Measurements from ENCODE around the gene TIMMDC1.
"Not testable (repeated sequence)": the region's sequence is repeated elsewhere in the genome, so short reads cannot be mapped to it uniquely, and the experiment has no call there.

TIMMDC1 gene

DNA sequence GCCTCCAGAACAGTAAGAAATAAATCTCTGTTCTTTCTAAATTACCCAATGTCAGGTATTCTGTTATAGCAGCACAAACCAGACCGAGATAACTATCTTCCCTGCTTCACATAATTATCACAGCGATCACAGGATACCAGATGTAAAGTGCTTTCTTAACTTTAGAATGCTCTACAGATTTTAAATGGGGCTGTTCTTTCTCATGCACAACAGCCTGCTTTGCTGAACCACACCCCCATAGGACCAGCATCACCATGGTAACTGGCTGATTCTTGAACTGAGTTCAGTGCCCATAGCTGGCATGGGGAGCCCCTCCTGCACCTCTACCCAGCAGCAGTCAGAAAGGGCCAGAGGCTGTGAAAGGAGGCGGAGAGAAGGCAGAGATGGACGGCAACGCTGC lies 53.3 kb downstream of the TIMMDC1 start:
- no peak overlapping the region for H3K4me3 ChIP-seq (ENCODE audit: low read depth, low read length)
- no peak for DNase-seq (ENCODE audit: low read depth)

GRCh38 chr3:119552928-119553327 lies 54.6 kb downstream of the TIMMDC1 start:
- not testable (repeated sequence) for DNase-seq (ENCODE audit: low read depth); H3K4me3 ChIP-seq (ENCODE audit: low read depth, low read length)

- no peak for DNase-seq (ENCODE audit: low read depth)
- no peak overlapping the region for H3K4me3 ChIP-seq (ENCODE audit: low read depth, low read length)
Measured at GRCh38 chr3:119553823-119554415, 55.6 kb downstream of the TIMMDC1 start.

GRCh38 chr3:119555309-119555735 lies 57.0 kb downstream of the TIMMDC1 start:
- H3K4me3 ChIP-seq (ENCODE audit: low read depth, low read length) = no peak overlapping the region
- DNase-seq (ENCODE audit: low read depth) = no peak

- H3K4me3 ChIP-seq (ENCODE audit: low read depth, low read length) = no peak overlapping the region
Measured at GRCh38 chr3:119555929-119556328, 57.6 kb downstream of the TIMMDC1 start.

GRCh38 chr3:119557192-119557876 lies 59.0 kb downstream of the TIMMDC1 start:
- H3K4me3 ChIP-seq (ENCODE audit: low read depth, low read length) = no peak overlapping the region
- no peak for DNase-seq (ENCODE audit: low read depth)

More at GRCh38 chr3:119555929-119556328, 57.6 kb downstream of the TIMMDC1 start:
- no peak for DNase-seq (ENCODE audit: low read depth)

- no peak for DNase-seq (ENCODE audit: low read depth)
Measured at GRCh38 chr3:119557877-119558269, 59.5 kb downstream of the TIMMDC1 start.

GRCh38 chr3:119558626-119559317 lies 60.4 kb downstream of the TIMMDC1 start:
- no peak for DNase-seq (ENCODE audit: low read depth)
- H3K4me3 ChIP-seq (ENCODE audit: low read depth, low read length) = no peak overlapping the region

More at GRCh38 chr3:119557877-119558269, 59.5 kb downstream of the TIMMDC1 start:
- H3K4me3 ChIP-seq (ENCODE audit: low read depth, low read length) = no peak overlapping the region

GRCh38 chr3:119559441-119559963 lies 61.2 kb downstream of the TIMMDC1 start, which contains the start of gene CD80:
CD80 (minus strand) TSS chr3:119559614; CDS start chr3:119557728, 1,886 bp downstream.
- DNase-seq (ENCODE audit: low read depth) = peak; percentile 5
- H3K4me3 ChIP-seq (ENCODE audit: low read depth, low read length) = no peak within 1 kb of the TSS

DNA sequence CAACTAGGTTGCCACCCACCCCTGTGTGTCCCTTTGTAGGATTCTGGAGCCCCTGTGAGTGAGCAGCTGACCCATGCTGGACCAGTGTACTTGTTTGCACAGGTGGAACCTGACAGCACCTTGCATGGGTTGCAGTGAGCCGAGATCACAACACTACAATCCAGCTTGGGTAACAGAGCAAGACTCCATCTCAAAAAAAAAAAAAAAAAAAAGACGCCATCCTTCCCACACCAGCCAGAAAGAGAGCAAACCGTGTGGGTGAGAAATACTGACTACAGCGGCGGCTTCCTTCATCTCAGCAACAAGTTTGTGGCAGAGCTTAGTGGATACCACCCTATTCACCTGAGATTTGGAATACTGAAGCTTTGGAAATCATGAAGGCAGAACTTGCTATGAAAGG lies 61.8 kb downstream of the TIMMDC1 start:
- no peak overlapping the region for H3K4me3 ChIP-seq (ENCODE audit: low read depth, low read length)
- no peak for DNase-seq (ENCODE audit: low read depth)

DNA sequence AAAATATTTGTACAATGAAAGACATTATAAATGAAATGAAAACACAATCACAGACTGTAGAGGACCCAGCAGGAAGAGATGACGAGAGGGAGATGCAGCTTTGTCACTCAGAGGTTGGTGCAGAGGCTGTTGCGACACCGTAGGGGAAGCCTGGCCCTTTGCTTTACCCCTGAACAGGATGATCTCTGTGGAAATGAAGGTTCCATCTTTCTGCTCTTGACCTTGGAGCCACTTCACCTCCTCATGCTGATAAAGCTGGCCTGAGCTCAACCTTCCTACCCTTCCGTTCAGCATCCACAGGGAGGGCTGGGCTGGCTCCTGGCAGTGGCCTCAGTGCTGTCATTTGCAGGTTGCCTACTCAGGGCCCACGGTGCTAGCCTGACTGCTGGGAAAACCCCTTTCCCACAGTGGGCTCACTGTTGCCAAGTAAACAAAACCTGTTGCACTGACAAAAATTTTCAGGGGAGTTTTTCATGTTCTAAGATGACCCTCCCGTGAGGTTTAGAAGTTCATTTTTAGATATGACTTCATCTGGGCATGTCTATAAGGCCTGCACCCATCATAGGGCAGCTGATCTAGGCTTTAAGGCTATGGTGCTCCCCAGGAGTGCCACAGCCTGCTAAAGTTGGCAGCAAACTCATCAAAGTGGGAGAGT lies 64.1 kb downstream of the TIMMDC1 start:
- H3K4me3 ChIP-seq (ENCODE audit: low read depth, low read length) = no peak overlapping the region
- DNase-seq (ENCODE audit: low read depth) = no peak

DNA sequence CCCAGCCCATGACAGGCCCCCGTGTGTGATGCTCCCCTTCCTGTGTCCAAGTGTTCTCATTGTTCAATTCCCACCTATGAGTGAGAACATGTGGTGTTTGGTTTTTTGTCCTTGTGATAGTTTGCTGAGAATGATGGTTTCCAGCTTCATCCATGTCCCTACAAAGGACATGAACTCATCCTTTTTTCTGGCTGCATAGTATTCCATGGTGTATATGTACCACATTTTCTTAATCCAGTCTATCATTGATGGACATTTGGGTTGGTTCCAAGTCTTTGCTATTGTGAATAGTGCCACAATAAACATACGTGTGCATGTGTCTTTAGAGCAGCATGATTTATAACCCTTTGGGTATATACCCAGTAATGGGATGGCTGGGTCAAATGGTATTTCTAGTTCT lies 65.0 kb downstream of the TIMMDC1 start:
- H3K4me3 ChIP-seq (ENCODE audit: low read depth, low read length); DNase-seq (ENCODE audit: low read depth): not testable (repeated sequence)

GRCh38 chr3:119569156-119569555 lies 70.8 kb downstream of the TIMMDC1 start:
- no peak overlapping the region for H3K4me3 ChIP-seq (ENCODE audit: low read depth, low read length)
- no peak for DNase-seq (ENCODE audit: low read depth)

DNA sequence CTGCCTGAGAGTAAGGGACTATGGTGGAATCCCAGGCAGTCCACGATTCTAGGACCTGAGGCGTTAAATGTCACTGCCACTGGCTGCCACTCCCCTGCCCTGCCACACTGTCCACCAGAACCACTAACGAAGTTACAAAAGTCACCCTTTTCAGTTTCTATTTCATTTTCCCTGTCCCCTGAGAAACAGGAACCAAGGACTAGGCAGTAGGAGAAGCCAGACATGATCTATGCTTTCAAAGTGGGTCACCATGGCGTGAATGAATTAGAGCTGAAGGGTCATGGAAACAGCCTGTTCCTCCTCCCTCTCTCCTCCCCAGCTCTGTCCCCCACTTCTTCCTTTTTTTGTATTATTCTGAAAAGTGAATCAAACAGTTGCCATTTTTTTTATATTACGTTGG lies 71.9 kb downstream of the TIMMDC1 start:
- H3K4me3 ChIP-seq (ENCODE audit: low read depth, low read length) = no peak overlapping the region
- no peak for DNase-seq (ENCODE audit: low read depth)

GRCh38 chr3:119571230-119571629 lies 72.9 kb downstream of the TIMMDC1 start:
- no peak for DNase-seq (ENCODE audit: low read depth)
- H3K4me3 ChIP-seq (ENCODE audit: low read depth, low read length) = no peak overlapping the region

GRCh38 chr3:119571688-119572087 lies 73.3 kb downstream of the TIMMDC1 start:
- H3K4me3 ChIP-seq (ENCODE audit: low read depth, low read length) = no peak overlapping the region
- DNase-seq (ENCODE audit: low read depth) = no peak

Data from skeletal muscle cell (primary cell).